Measurements from ENCODE around the gene ALK. TPM values are rescaled to one million over a fixed set of nuclear protein-coding genes. Genes with fewer than 3 reads are reported as not detected.

The ALK gene
- polyA plus RNA-seq, 1 of the 3 experiments (the other 2 are of a cell fraction), result 0.30 TPM

GRCh38 chr2:29733213-29733612 is 188.2 kb downstream of the ALK start:
- ChIA-PET CTCF (interaction anchor here (1.0 to 1.9 kb wide), 2 partner anchors 9 to 339 kb away, joined by 3 to 5 read pairs; no protein-coding TSS in a partner anchor), POLR2A (no interaction called here)
- no peaks in the 10 kb centered on the region for H3K9me2 ChIP-seq
- no peaks in the 10 kb centered on the region for H3F3A ChIP-seq (replicated peaks; ENCODE audit: insufficient read depth)
- no peak overlapping the region for H3K4me3 ChIP-seq (ENCODE audit: low read depth in 2 of 2, low read length in 1 of 2)
- H3K36me3 ChIP-seq (replicated peaks in 1 of 2; ENCODE audit: control insufficient read depth in 1 of 2, insufficient read depth in 2 of 2, low read length in 1 of 2), result no peaks in the 10 kb centered on the region
- peaks cover 0 to 36% of the 10 kb centered on the region in 2 experiments; a peak in 1 of 4 replicates for H3K4me1 ChIP-seq (ENCODE audit: control insufficient read depth in 1 of 2, insufficient read depth in 2 of 2, low read depth in 1 of 2, low read length in 1 of 2)
- no peak for TF ChIP-seq MXI1 (IDR thresholded peaks at IDR 0.05; ENCODE audit: low read depth, low read length)
- no peak for TF ChIP-seq FOSL2 (IDR thresholded peaks at IDR 0.05; ENCODE audit: borderline replicate concordance, low read depth)
- no peak for TF ChIP-seq CTCF (IDR thresholded peaks at IDR 0.05)
- no peak for TF ChIP-seq USF1 (IDR thresholded peaks at IDR 0.05; ENCODE audit: borderline replicate concordance, low read depth)
- TF ChIP-seq SMC3 (IDR thresholded peaks at IDR 0.05; ENCODE audit: low read depth, low read length), result no peak
- no peak for TF ChIP-seq SIN3A (IDR thresholded peaks at IDR 0.05; ENCODE audit: borderline replicate concordance, low read depth, low read length)
- TF ChIP-seq RCOR1 (IDR thresholded peaks at IDR 0.05; ENCODE audit: low read length), result no peak
- TF ChIP-seq NFIC (IDR thresholded peaks at IDR 0.05; ENCODE audit: borderline replicate concordance), result no peak
- TF ChIP-seq MAX (IDR thresholded peaks at IDR 0.05; ENCODE audit: low read depth), result no peak
- no peak for TF ChIP-seq RAD21 (IDR thresholded peaks at IDR 0.05; ENCODE audit: low read length)
- TF ChIP-seq NRF1 (IDR thresholded peaks at IDR 0.05; ENCODE audit: low read depth, low read length), result no peak
- TF ChIP-seq RFX5 (IDR thresholded peaks at IDR 0.05; ENCODE audit: low read length), result no peak
- no peak for TF ChIP-seq TEAD4 (IDR thresholded peaks at IDR 0.05; ENCODE audit: borderline replicate concordance, insufficient read depth)
- TF ChIP-seq EZH2phosphoT487 (IDR thresholded peaks at IDR 0.05; ENCODE audit: borderline replicate concordance, low read depth), result no peak
- TF ChIP-seq FOXJ3 (CRISPR knock-in tag; IDR thresholded peaks at IDR 0.05), result no peak
- no peak for TF ChIP-seq TAF1 (IDR thresholded peaks at IDR 0.05; ENCODE audit: borderline replicate concordance, low read depth, low read length)
- no peak for TF ChIP-seq MEF2A (IDR thresholded peaks at IDR 0.05; ENCODE audit: borderline replicate concordance, low read depth)
- TF ChIP-seq PBX3 (IDR thresholded peaks at IDR 0.05), result no peak
- TF ChIP-seq RXRA (IDR thresholded peaks at IDR 0.05; ENCODE audit: borderline replicate concordance, low read depth), result no peak
- TF ChIP-seq GATA2 (CRISPR knock-in tag; IDR thresholded peaks at IDR 0.05), result no peak
- no peaks in the 10 kb centered on the region for H4K20me1 ChIP-seq (ENCODE audit: insufficient read depth)
- H3K9me3 ChIP-seq, result no peaks in the 10 kb centered on the region
- no peaks in the 10 kb centered on the region for H3K27me3 ChIP-seq (ENCODE audit: insufficient read depth)
- no peak overlapping the region; a peak in 1 of 4 replicates for H3K27ac ChIP-seq (ENCODE audit: low read depth in 2 of 2, low read length in 1 of 2)
- H3K79me2 ChIP-seq (ENCODE audit: insufficient read depth), result no peaks in the 10 kb centered on the region
- no peak for DNase-seq
- 11% methylated on average over 1 of the region's 1 CpG for WGBS (ENCODE audit: low lambda C conversion rate)
- no peak overlapping the region for H2AFZ ChIP-seq (ENCODE audit: low read depth)
- no peak overlapping the region for H3K4me2 ChIP-seq
- H3K9ac ChIP-seq, result no peak overlapping the region
